Omental fat pad (tissue), 4 donors: ENCODE data around the gene SS18L1. TPM values are rescaled to one million over a fixed set of nuclear protein-coding genes. Genes with fewer than 3 reads are reported as not detected.

ENCODE experiments used
- ATAC-seq: fragments of 150-250 bp; one replicate; pipeline ENCODE4 v1.9.1; 2016; ENCODE audit warnings: mild to moderate bottlenecking, moderate library complexity; ENCODE audit not compliant: low FRiP score
- DNase-seq: peaks from one replicate; pipeline ENCODE4 v3.0.0-alpha.2; 2019; ENCODE audit warnings: low spot score
- CTCF ChIP-seq, 3 donors: fragments of 450-650 bp; IDR thresholded peaks; one replicate each; pipeline ENCODE4 v1.5.1; 2016 to 2017; ENCODE audit warnings: antibody characterized with exemption in 3 of 3, mild to moderate bottlenecking in 3 of 3, moderate library complexity in 2 of 3
- total RNA-seq, 4 donors: library from RNA; depleted of rRNA; stranded (reverse); fragments of >200 nt; gene quantifications; one replicate each; pipeline ENCODE4 v1.1.0, GENCODE V29; 2016

Gene SS18L1
- total RNA-seq, 4 donors from 2014 or later: 10.3 to 23.4 (median 12.3) TPM

GRCh38 chr20:62196286-62196685 is 52.7 kb downstream of the SS18L1 start:
- no peak for TF ChIP-seq CTCF (IDR thresholded peaks at IDR 0.05)
- ATAC-seq (no peak), DNase-seq (no peak)

DNA sequence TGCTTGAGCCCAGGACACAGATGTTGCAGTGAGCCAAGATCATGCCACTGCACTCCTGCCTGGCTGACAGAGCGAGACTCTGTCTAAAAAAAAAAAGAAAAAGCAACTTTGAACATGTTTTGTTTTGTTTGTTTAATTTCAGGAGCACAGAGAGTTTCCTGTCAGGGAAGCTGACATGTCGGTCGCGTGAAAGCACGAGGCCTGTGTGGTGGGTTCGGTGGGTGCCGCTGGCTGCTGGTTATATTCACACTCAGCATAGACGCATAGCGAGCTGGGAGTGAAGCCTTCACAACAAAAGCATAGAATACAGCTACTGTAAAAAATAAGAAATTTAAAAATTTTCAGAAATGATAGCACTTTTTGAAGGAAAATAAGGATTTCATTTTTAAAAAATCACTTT is 53.7 kb downstream of the SS18L1 start:
- no peak for ATAC-seq
- TF ChIP-seq CTCF (IDR thresholded peaks at IDR 0.05): no peak
- no peak for DNase-seq

- ATAC-seq: no peak
- no peak for DNase-seq
- no peak for TF ChIP-seq CTCF (IDR thresholded peaks at IDR 0.05)
Measured at GRCh38 chr20:62197801-62198200, 54.2 kb downstream of the SS18L1 start.

DNA sequence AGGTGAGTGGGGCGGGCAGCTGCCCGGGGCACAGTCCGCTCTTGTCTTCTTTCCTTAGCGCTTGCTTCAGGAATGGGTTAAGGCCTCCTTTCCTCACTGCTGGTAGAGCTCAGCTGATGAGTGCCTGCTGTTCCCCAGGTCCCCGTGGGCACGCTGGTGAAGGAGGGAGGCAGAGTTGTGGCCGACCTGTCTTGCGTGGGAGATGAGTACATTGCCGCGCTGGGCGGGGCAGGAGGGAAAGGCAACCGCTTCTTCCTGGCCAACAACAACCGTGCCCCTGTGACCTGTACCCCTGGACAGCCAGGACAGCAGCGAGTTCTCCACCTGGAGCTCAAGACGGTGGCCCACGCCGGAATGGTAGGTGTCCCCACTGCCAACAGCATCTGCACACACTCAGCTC is 54.9 kb downstream of the SS18L1 start:
- ATAC-seq: no peak
- TF ChIP-seq CTCF (IDR thresholded peaks at IDR 0.05): no peak
- no peak for DNase-seq

DNA sequence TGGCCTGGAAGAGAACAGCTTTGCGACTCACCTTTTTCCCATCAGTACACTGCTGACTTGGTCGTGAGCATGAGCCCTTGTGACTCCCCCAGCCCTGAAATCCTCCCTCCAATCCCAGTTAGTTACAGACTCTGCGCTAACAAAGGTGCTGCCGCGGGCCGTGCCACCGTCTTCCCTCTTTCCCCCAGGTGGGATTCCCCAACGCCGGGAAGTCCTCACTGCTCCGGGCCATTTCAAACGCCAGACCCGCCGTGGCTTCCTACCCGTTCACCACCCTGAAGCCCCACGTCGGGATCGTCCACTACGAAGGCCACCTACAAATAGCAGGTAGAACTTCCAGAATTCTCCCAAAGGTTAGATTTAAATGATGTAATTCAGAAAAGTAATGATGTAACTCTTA is 55.4 kb downstream of the SS18L1 start:
- no peak for DNase-seq
- TF ChIP-seq CTCF (IDR thresholded peaks at IDR 0.05): no peak
- no peak for ATAC-seq

DNA sequence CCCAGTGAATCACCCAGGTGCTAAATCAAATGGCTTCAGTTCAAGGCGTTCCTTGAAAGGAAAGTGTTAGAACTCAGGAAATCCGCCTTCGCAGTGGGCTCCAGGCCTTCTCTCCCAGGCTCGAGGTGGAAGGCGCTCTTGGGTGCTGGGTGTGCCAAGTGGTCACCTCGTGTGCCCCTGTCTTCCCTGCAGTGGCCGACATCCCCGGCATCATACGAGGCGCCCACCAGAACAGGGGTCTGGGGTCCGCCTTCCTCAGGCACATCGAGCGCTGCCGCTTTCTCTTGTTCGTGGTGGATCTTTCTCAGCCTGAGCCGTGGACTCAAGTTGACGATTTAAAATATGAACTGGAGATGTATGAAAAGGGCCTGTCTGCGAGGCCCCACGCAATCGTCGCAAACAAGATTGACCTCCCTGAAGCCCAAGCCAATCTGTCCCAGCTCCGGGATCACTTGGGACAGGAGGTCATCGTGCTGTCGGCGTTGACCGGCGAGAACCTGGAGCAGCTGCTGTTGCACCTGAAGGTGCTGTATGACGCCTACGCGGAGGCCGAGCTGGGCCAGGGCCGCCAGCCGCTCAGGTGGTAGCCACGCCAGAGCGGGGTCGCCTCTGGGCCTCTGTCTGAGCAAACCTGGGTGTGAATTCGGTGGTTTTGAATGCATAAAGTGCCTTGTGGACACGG is 57.1 kb downstream of the SS18L1 start:
- DNase-seq: no peak
- ATAC-seq: no peak
- no peak for TF ChIP-seq CTCF (IDR thresholded peaks at IDR 0.05)
